GM10266 (cell line): ENCODE results near the gene GALE.

Experiments used
- DNase-seq: peaks from one replicate; pipeline ENCODE4 v3.0.0; 2012; ENCODE audit errors: extremely low spot score
- TF ChIP-seq, protein P1 (sequence below): IDR thresholded peaks from 2 replicates; pipeline ENCODE4 v1.5.1; 2012; ENCODE audit warnings: mild to moderate bottlenecking, low read depth; ENCODE audit not compliant: control insufficient read depth, insufficient read depth; ENCODE audit errors: missing control alignments

GALE gene

GRCh38 chr1:23817633-23818032, 17.1 kb upstream of the GALE start:
- DNase-seq, result no peak
- TF ChIP-seq, protein P1, sequence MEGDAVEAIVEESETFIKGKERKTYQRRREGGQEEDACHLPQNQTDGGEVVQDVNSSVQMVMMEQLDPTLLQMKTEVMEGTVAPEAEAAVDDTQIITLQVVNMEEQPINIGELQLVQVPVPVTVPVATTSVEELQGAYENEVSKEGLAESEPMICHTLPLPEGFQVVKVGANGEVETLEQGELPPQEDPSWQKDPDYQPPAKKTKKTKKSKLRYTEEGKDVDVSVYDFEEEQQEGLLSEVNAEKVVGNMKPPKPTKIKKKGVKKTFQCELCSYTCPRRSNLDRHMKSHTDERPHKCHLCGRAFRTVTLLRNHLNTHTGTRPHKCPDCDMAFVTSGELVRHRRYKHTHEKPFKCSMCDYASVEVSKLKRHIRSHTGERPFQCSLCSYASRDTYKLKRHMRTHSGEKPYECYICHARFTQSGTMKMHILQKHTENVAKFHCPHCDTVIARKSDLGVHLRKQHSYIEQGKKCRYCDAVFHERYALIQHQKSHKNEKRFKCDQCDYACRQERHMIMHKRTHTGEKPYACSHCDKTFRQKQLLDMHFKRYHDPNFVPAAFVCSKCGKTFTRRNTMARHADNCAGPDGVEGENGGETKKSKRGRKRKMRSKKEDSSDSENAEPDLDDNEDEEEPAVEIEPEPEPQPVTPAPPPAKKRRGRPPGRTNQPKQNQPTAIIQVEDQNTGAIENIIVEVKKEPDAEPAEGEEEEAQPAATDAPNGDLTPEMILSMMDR, result no peak

DNA sequence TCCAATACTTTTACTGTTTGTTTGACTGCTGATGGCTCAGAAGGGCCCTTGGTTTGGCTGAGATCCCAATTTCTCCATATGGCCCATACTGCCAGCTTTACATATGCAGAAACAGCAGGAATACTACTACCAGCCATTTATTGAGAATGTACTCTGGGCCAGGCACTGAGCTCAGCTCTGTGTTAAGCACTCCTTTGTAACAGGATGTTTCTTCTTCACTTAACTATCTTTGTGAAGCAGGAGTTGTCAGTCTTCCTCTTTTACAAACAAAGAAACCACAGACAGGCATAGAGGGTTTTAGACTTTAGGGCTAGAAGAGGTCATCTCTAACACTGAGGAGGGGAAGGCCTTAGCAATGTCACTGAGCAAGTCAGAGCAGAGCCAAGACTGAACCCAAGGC, 16.4 kb upstream of the GALE start:
- TF ChIP-seq, protein P1, result no peak
- no peak for DNase-seq

DNA sequence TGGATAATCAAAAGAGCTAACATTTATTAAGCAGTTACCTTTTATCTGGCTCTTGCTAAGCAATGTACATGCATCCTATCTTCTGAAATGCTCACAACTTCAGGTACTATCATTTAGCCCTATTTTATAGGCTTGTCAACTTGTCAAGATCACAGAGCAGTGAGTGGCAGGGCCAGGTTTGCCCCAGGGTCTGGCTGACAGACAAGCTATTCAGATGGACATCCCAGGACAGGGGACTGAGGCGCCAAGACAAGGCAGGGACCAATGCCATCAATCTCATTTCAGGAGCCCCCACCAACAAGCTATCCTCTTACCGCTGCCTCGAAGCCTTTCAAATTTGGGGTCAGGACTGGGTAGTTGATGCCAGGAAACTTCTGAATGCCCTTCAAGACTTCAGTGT, 15.8 kb upstream of the GALE start:
- TF ChIP-seq, protein P1, result no peak
- no peak for DNase-seq

DNA sequence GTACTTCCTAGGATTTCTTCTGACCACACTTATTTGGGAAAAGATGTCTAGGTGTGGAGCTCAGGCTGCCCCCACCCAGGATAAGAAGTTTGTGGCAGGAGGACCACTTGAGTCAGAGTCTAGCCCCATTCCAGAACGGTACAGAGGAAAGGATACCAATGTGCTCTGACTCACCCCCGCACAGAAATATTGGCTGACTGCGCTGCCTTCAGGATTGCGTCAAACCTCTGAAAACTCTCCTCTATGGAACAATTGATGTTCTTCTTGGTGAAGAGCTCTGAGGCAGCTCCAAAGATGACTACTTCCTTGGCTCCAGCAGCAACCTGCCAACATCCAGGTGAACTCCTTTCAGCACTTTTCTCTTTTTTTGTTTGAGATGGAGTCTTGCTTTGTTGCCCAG, 13.5 kb upstream of the GALE start:
- TF ChIP-seq, protein P1, result no peak
- no peak for DNase-seq

DNA sequence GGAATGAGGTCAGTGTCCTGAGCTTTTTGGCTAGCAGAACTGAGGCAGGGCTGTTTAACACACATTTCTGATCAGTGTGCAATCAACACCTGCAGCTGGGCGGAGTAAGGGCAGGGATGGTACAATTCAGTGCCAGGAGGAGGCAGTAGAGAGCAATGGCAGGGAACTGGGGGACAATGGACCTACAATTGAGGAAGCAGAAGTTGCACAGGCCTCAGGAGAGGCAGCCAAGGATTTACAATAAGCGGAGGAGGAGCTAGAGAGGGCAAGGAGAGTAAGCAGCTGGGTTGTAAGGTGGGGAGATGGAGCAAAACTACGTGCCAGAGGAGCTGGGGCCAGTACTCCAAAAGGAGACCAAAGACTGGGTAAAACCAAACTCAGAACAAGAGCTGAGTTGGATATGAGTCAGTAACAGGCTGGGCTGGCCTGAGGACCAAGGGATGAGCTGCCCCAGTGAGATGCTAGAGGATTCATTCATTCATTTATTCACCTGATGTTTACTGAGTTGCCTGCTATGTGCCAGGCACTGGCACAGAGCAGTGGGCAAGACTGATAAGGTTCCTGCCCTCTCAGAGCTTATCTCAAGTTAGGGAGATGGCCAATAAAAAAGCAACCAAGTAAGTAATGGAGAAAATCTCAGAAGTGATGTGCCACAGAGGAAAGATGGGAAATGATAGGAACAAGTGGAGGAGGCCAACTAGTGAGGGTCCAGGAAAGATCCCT, 10.4 kb upstream of the GALE start:
- peak; percentile 70 for DNase-seq

DNA sequence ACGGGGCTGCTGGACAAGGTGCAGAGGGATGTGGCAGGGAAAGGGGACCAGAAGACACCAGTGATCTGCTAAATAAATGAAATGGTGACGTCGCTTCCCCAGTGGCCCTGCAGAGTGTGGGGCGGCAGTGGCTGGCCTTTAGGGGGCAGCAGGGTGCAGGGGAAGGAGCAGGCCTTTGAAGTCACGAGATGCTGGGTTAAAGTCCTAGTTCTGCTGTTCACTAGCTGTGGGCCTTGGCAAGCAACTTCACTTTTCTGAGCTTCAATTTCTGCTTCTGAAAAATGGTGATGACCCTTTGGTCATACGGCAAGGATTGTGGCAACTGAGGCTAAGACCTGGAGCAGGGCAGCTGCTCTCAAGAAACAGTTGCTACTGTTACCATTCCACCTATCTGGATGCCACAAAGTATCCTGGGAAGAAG, 9.2 kb upstream of the GALE start:
- peak; percentile 82 for DNase-seq

More for the DNA sequence above, 10.4 kb upstream of the GALE start:
- TF ChIP-seq, protein P1, result peak; percentile 81

GRCh38 chr1:23807453-23807852, 6.9 kb upstream of the GALE start:
- DNase-seq, result no peak
- TF ChIP-seq, protein P1, result no peak

More for the DNA sequence above, 9.2 kb upstream of the GALE start:
- TF ChIP-seq, protein P1, result peak; percentile 94
